Measurements from ENCODE around the gene PDE4B. TPM values are rescaled to one million over a fixed set of nuclear protein-coding genes. Genes with fewer than 3 reads are reported as not detected.
A peak's percentile ranks its signal among the peaks of the same experiment; 100 is the strongest.
"Not testable (repeated sequence)": the region's sequence is repeated elsewhere in the genome, so short reads cannot be mapped to it uniquely, and the experiment has no call there.

PDE4B gene
- total RNA-seq, 2 experiments from 2014 or later, result 26.5 to 27.7 TPM

DNA sequence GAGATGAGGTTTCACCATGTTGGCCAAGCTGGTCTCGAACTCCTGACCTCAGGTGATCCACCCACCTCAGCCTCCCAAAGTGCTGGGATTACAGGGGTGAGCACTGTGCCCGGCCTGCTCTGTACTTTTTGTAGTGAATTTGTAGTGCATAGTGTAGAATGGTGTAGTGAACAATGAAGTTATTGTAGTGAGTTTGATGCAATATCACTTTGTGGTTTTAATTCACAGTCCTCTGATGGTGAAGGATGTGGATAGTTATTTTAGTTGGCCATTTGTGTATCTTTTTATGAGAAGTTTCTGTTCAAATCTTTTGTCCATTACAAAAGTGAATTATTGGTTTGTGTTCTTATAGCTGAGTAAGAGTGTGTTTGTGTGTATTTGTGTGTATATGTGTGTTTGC is 57.6 kb downstream of the PDE4B start:
- DNase-seq, result no peak
- CTCF ChIA-PET, result interaction anchor here (0.6 kb wide), 1 partner anchor 77 kb away, joined by 4 read pairs; no protein-coding TSS in a partner anchor
- no peaks in the 10 kb centered on the region for H3K36me3 Mint-ChIP-seq (ENCODE audit: low read depth)

DNA sequence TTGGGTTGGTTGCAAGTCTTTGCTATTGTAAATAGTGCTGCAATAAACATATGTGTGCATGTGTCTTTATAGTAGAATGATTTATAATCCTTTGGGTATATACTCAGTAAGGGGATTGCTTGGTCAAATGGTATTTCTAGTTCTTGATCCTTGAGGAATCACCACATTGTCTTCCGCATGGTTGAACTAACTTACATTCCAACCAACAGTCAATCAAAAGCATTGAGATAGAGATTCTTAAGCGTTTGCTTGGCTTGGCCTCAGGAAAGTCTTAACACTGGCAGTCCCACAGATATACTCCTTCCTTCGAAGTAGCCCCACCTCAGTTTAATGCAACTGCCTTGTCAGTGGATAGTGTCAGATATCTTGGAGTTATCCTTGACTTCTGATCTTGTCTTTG is 63.9 kb downstream of the PDE4B start:
- H3K27ac Mint-ChIP-seq; H3K27me3 Mint-ChIP-seq; H3K4me1 Mint-ChIP-seq; H3K4me3 Mint-ChIP-seq; DNase-seq; POLR2A ChIA-PET; CTCF ChIA-PET; H3K36me3 Mint-ChIP-seq (ENCODE audit: low read depth); H3K9me3 Mint-ChIP-seq: not testable (repeated sequence)

More for the DNA sequence above, 57.6 kb downstream of the PDE4B start:
- no peaks in the 10 kb centered on the region for H3K4me1 Mint-ChIP-seq
- POLR2A ChIA-PET, result no interaction called here
- H3K27ac Mint-ChIP-seq, result no peak overlapping the region
- peaks cover 6% of the 10 kb centered on the region for H3K27me3 Mint-ChIP-seq
- peaks cover 3% of the 10 kb centered on the region for H3K9me3 Mint-ChIP-seq
- H3K4me3 Mint-ChIP-seq, result no peak overlapping the region

GRCh38 chr1:65866439-65866838 is 73.7 kb downstream of the PDE4B start:
- H3K27ac Mint-ChIP-seq, result peak overlapping the region; percentile 34
- ChIA-PET CTCF (no interaction called here), POLR2A (no interaction called here)
- H3K9me3 Mint-ChIP-seq, result peaks cover 6% of the 10 kb centered on the region
- H3K4me3 Mint-ChIP-seq, result no peak overlapping the region
- DNase-seq, result no peak
- no peaks in the 10 kb centered on the region for H3K4me1 Mint-ChIP-seq
- H3K36me3 Mint-ChIP-seq (ENCODE audit: low read depth), result no peaks in the 10 kb centered on the region
- peaks cover 11% of the 10 kb centered on the region for H3K27me3 Mint-ChIP-seq

DNA sequence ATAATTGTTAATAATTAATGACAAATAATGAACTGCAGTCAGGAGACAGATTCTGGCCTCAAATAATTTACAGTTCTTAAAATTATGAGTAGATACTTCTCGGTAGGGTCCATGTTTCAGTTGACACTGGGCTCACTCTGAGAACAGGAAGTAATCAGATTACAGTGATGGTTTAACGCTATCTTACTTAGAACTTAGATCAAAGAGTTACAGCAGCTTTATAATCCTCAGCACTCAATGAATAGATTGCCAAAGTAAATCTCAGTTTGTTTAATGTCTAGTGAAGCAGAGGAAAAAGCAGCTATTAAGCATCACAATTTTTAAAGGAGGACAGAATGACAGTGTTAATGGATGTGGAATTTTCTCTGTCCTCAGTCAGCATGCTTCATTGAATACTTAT is 79.6 kb downstream of the PDE4B start:
- POLR2A ChIA-PET, result no interaction called here
- no peak overlapping the region for H3K4me3 Mint-ChIP-seq
- peaks cover 10% of the 10 kb centered on the region for H3K27me3 Mint-ChIP-seq
- DNase-seq, result no peak
- H3K27ac Mint-ChIP-seq, result no peak overlapping the region
- CTCF ChIA-PET, result no interaction called here
- no peaks in the 10 kb centered on the region for H3K4me1 Mint-ChIP-seq
- H3K9me3 Mint-ChIP-seq, result no peaks in the 10 kb centered on the region
- H3K36me3 Mint-ChIP-seq (ENCODE audit: low read depth), result no peaks in the 10 kb centered on the region

GRCh38 chr1:65878342-65878741 is 85.6 kb downstream of the PDE4B start:
- H3K4me3 Mint-ChIP-seq; POLR2A ChIA-PET; CTCF ChIA-PET; H3K9me3 Mint-ChIP-seq; H3K36me3 Mint-ChIP-seq (ENCODE audit: low read depth); DNase-seq; H3K27ac Mint-ChIP-seq; H3K27me3 Mint-ChIP-seq; H3K4me1 Mint-ChIP-seq: not testable (repeated sequence)

DNA sequence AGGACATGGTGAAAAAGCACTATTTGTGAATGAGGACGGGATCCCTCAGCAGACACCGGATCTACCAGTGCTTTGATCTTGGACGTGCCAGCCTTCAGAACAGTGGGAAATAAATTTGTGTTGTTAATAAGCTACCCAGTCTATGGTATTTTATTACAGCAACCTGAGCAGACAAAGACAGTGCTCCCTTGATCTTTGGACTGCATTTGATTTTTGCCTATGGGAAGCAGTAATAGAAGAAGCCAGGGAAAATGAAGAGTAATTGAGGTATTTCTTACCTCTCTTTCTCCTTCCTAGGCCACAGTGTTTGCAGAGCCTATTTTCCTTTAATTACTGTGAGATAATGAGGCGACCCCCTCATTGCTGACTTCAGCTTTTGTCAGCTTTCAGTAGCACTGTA is 87.9 kb downstream of the PDE4B start:
- H3K4me1 Mint-ChIP-seq, result no peaks in the 10 kb centered on the region
- H3K4me3 Mint-ChIP-seq, result no peak overlapping the region
- peaks cover 7% of the 10 kb centered on the region for H3K9me3 Mint-ChIP-seq
- POLR2A ChIA-PET, result no interaction called here
- H3K27me3 Mint-ChIP-seq, result no peaks in the 10 kb centered on the region
- H3K27ac Mint-ChIP-seq, result no peak overlapping the region
- CTCF ChIA-PET, result no interaction called here
- no peaks in the 10 kb centered on the region for H3K36me3 Mint-ChIP-seq (ENCODE audit: low read depth)
- no peak for DNase-seq

DNA sequence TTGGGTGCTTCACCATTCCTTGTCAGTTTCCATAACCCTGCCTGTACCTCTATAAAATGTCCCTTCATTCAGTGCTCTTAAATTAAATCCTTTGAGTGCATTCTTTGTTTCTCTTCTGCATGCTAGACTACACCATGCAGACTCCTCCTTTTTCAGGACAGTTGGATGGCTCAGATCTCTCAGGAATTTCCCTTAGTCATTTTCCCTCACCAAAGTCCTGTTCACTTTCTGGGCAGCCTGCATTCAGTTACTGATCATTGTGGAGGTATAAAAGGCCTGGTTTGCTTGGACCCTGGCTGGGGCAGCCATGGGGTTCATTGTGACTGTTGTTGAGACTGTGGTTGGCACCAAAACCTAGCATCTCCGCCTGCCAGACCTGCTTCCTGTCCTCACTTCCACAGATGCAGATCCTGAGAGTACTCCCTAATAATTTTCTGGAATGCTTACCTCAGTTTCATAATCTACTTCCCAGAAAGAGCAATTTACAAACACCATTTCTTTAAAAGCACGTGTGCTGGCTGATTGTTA is 88.4 kb downstream of the PDE4B start:
- H3K27me3 Mint-ChIP-seq, result no peaks in the 10 kb centered on the region
- CTCF ChIA-PET, result no interaction called here
- POLR2A ChIA-PET, result no interaction called here

GRCh38 chr1:65882076-65882475 is 89.4 kb downstream of the PDE4B start:
- Mint-ChIP-seq H3K4me1 (no peaks in the 10 kb centered on the region), H3K4me3 (no peak overlapping the region), H3K27ac (no peak overlapping the region), H3K9me3 (peaks cover 7% of the 10 kb centered on the region), H3K36me3 (ENCODE audit: low read depth) (no peaks in the 10 kb centered on the region), H3K27me3 (no peaks in the 10 kb centered on the region)
- CTCF ChIA-PET, result no interaction called here
- DNase-seq, result no peak
- POLR2A ChIA-PET, result no interaction called here

More for the DNA sequence above, 88.4 kb downstream of the PDE4B start:
- no peak overlapping the region for H3K27ac Mint-ChIP-seq
- no peaks in the 10 kb centered on the region for H3K4me1 Mint-ChIP-seq
- H3K4me3 Mint-ChIP-seq, result no peak overlapping the region
- peaks cover 7% of the 10 kb centered on the region for H3K9me3 Mint-ChIP-seq
- DNase-seq, result no peak
- no peaks in the 10 kb centered on the region for H3K36me3 Mint-ChIP-seq (ENCODE audit: low read depth)

GRCh38 chr1:65889441-65889840 is 96.7 kb downstream of the PDE4B start:
- CTCF ChIA-PET, result no interaction called here
- POLR2A ChIA-PET, result no interaction called here
- Mint-ChIP-seq H3K36me3 (ENCODE audit: low read depth) (no peaks in the 10 kb centered on the region), H3K4me3 (no peak overlapping the region), H3K27me3 (peaks cover 11% of the 10 kb centered on the region), H3K27ac (no peak overlapping the region), H3K9me3 (no peaks in the 10 kb centered on the region), H3K4me1 (no peaks in the 10 kb centered on the region)
- DNase-seq, result no peak

DNA sequence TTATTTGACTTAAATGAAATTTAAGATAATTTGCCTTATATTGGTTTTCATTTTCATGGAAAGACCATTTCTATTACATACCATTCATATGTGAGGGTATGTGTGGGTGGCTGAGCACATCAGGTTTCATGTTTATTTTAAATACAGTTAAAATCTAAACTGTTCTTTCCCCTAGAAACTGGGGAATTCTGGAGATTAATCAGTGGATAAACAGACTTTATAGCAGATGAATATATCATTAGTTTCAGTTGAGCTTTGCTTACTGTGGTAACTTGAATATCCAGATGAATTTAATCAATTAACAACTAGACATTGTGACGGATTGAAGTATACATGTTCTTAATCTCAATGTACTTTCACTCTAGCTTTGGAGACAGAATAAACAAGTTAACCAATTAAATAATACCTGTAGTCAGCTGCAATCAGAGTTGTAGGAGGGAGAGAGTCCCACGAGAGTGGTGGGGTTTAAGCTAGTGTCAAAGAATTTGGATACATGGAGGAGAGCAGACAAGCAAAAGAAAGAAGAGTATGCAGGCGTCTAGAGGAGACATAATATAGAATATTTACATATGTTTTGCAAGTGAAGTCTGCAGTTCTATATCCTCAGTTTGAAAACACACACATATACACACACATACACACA is 97.6 kb downstream of the PDE4B start:
- Mint-ChIP-seq H3K27ac (peak overlapping the region; percentile 2), H3K4me3 (no peak overlapping the region), H3K36me3 (ENCODE audit: low read depth) (no peaks in the 10 kb centered on the region), H3K9me3 (no peaks in the 10 kb centered on the region), H3K27me3 (peaks cover 11% of the 10 kb centered on the region), H3K4me1 (no peaks in the 10 kb centered on the region)
- ChIA-PET CTCF (no interaction called here), POLR2A (no interaction called here)
- no peak for DNase-seq

GRCh38 chr1:65894738-65895605 is 102.3 kb downstream of the PDE4B start:
- ChIA-PET POLR2A (interaction anchor here (0.5 kb wide), 1 partner anchor 45 kb away, joined by 3 read pairs; no protein-coding TSS in a partner anchor), CTCF (interaction anchor here (0.7 kb wide), 1 partner anchor 61 kb away, joined by 3 read pairs; no protein-coding TSS in a partner anchor)
- no peaks in the 10 kb centered on the region for H3K4me1 Mint-ChIP-seq
- no peaks in the 10 kb centered on the region for H3K9me3 Mint-ChIP-seq
- no peak overlapping the region for H3K4me3 Mint-ChIP-seq
- no peaks in the 10 kb centered on the region for H3K36me3 Mint-ChIP-seq (ENCODE audit: low read depth)
- no peak for DNase-seq
- H3K27ac Mint-ChIP-seq, result no peak overlapping the region
- H3K27me3 Mint-ChIP-seq, result peaks cover 11% of the 10 kb centered on the region

DNA sequence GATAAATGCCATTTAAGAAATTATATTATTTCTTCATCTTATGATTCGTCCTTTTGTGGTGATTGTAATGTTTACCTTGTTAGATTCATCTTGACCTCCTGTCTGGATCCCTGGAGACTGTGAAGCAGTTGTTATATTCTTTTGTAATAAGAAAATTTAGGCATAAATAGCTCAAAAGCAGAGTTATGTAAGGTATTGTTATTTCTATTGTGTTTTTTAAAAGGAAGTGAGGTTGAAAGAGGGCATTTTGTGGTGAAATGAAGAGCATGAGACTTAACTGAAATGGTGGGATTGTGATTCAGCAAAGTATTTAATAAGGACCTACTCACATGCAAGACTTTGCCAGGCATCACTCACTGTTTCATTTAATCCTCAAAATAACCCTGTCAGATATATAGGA is 104.0 kb downstream of the PDE4B start:
- H3K4me1 Mint-ChIP-seq, result no peaks in the 10 kb centered on the region
- no peaks in the 10 kb centered on the region for H3K36me3 Mint-ChIP-seq (ENCODE audit: low read depth)
- no peak for DNase-seq
- no peak overlapping the region for H3K4me3 Mint-ChIP-seq
- ChIA-PET CTCF (no interaction called here), POLR2A (no interaction called here)
- no peak overlapping the region for H3K27ac Mint-ChIP-seq
- H3K27me3 Mint-ChIP-seq, result peaks cover 6% of the 10 kb centered on the region
- H3K9me3 Mint-ChIP-seq, result no peaks in the 10 kb centered on the region

GRCh38 chr1:65897485-65897884 is 104.8 kb downstream of the PDE4B start:
- H3K27ac Mint-ChIP-seq, result no peak overlapping the region
- H3K9me3 Mint-ChIP-seq, result no peaks in the 10 kb centered on the region
- H3K36me3 Mint-ChIP-seq (ENCODE audit: low read depth), result no peaks in the 10 kb centered on the region
- no peaks in the 10 kb centered on the region for H3K4me1 Mint-ChIP-seq
- ChIA-PET CTCF (no interaction called here), POLR2A (no interaction called here)
- no peak for DNase-seq
- H3K27me3 Mint-ChIP-seq, result peaks cover 10% of the 10 kb centered on the region
- H3K4me3 Mint-ChIP-seq, result no peak overlapping the region
